Measurements from ENCODE around the gene GAB2.

GRCh38 chr11:78419327-78419726, 1.7 kb upstream of the GAB2 start:
- no peak for TF ChIP-seq RFX5 (IDR thresholded peaks at IDR 0.05)
- TF ChIP-seq CTCF (IDR thresholded peaks at IDR 0.05): no peak
- no peak for TF ChIP-seq RAD21 (conservative IDR thresholded peaks at IDR 0.05 in 1 of 2, IDR thresholded peaks at IDR 0.05 in 1 of 2)
- no peak for TF ChIP-seq EHMT2 (IDR thresholded peaks at IDR 0.05; ENCODE audit: low read depth)
- TF ChIP-seq TP53 (CRISPR knock-in tag; IDR thresholded peaks at IDR 0.05): no peak
